Measurements from ENCODE around the gene CPD.

DNA sequence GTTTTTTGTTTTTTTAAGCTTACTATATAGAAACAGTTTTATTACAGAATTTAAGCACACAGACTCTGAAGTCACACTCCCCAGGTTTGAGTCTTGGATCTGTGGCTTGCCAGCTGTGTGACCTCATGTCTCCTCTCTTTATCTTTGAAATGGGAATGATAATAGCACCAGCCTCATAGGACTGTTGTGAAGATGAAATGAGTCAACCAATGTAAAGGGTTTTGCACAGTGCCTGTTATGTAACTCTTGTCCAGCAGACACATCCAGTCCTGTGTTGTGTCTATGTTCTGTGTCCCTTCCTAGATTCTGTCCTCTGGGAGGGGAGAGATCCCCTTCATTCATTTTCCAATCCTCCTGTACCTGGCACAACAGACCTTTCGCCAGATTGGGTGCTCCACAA, 3.1 kb upstream of the CPD start:
- no peak for TF ChIP-seq EZH2 (IDR thresholded peaks at IDR 0.05; ENCODE audit: low read length)
- TF ChIP-seq, protein P1, sequence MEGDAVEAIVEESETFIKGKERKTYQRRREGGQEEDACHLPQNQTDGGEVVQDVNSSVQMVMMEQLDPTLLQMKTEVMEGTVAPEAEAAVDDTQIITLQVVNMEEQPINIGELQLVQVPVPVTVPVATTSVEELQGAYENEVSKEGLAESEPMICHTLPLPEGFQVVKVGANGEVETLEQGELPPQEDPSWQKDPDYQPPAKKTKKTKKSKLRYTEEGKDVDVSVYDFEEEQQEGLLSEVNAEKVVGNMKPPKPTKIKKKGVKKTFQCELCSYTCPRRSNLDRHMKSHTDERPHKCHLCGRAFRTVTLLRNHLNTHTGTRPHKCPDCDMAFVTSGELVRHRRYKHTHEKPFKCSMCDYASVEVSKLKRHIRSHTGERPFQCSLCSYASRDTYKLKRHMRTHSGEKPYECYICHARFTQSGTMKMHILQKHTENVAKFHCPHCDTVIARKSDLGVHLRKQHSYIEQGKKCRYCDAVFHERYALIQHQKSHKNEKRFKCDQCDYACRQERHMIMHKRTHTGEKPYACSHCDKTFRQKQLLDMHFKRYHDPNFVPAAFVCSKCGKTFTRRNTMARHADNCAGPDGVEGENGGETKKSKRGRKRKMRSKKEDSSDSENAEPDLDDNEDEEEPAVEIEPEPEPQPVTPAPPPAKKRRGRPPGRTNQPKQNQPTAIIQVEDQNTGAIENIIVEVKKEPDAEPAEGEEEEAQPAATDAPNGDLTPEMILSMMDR (optimal IDR thresholded peaks at IDR 0.05 in 1 of 3, IDR thresholded peaks at IDR 0.05 in 1 of 3, conservative IDR thresholded peaks at IDR 0.05 in 1 of 3; ENCODE audit: extremely low read depth in 1 of 3, insufficient read depth in 2 of 3, low read length in 3 of 3), result no peak

All from keratinocyte (primary cell).